ENCODE results near the gene CDH23. TPM values are rescaled to one million over a fixed set of nuclear protein-coding genes. Genes with fewer than 3 reads are reported as not detected.

The CDH23 gene
- total and polyA plus RNA-seq, 10 donors, result 2.0 to 19.9 (median 11.0) TPM

- 54 to 68% (median 59%) methylated on average over 5 of the region's 5 CpGs for WGBS, 5 donors
- Histone ChIP-seq H3K4me3 (no peak overlapping the region), H3K4me1 (peaks cover 35 to 59% (median 52%) of the 10 kb centered on the region in 6 donors), H3K27ac (peak overlapping the region in 6 of 8 donors; percentile 67 to 84 (median 80)), H3K36me3 (no peaks in the 10 kb centered on the region), H3K9me3 (peaks cover 0 to 9% (median 2%) of the 10 kb centered on the region in 8 donors), H3K27me3 (replicated peaks in 1 of 7) (no peaks in the 10 kb centered on the region)
- TF ChIP-seq, protein P1, sequence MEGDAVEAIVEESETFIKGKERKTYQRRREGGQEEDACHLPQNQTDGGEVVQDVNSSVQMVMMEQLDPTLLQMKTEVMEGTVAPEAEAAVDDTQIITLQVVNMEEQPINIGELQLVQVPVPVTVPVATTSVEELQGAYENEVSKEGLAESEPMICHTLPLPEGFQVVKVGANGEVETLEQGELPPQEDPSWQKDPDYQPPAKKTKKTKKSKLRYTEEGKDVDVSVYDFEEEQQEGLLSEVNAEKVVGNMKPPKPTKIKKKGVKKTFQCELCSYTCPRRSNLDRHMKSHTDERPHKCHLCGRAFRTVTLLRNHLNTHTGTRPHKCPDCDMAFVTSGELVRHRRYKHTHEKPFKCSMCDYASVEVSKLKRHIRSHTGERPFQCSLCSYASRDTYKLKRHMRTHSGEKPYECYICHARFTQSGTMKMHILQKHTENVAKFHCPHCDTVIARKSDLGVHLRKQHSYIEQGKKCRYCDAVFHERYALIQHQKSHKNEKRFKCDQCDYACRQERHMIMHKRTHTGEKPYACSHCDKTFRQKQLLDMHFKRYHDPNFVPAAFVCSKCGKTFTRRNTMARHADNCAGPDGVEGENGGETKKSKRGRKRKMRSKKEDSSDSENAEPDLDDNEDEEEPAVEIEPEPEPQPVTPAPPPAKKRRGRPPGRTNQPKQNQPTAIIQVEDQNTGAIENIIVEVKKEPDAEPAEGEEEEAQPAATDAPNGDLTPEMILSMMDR (IDR thresholded peaks at IDR 0.05 in 8 of 11, conservative IDR thresholded peaks at IDR 0.05 in 3 of 11), result no peak
- TF ChIP-seq POLR2AphosphoS5 (IDR thresholded peaks at IDR 0.05) (no peak), POLR2A (IDR thresholded peaks at IDR 0.05) (no peak)
- no peak for DNase-seq
- intact Hi-C loops (cut with DNase I; ENCODE audit: low total_unique reads), result loop anchor here (10.0 kb wide), 1 partner anchor 379 kb away; the partner anchor contains the start of gene SLC29A3
Measured at GRCh38 chr10:71693377-71693776, 296.7 kb downstream of the CDH23 start.

DNA sequence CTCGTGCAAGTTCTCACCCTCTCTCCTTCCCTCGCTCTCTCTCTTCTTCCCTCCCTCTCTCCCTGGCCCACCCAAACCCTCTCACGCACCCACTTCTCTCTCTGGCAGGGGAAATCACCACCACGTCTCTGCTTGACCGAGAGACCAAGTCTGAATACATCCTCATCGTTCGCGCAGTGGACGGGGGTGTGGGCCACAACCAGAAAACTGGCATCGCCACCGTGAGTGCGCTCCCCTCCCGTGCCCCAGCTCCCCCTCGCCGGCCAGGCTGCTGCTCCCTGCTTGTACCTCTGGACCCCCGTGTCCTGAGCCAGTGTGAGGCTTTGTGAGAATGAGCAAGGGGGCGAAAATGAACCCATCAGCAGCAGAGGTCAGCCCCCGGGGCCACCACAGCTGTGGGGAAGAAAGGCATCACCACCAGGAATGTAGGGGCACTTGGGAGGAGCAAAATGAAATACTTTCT lies 297.4 kb downstream of the CDH23 start:
- H3K27ac ChIP-seq, result peak overlapping the region; percentile 9 to 84 (median 80)
- intact Hi-C loops (cut with DNase I; ENCODE audit: low total_unique reads), result loop anchor here (10.0 kb wide), 1 partner anchor 379 kb away; the partner anchor contains the start of gene SLC29A3
- peaks cover 0 to 8% (median 2%) of the 10 kb centered on the region in 8 donors for H3K9me3 ChIP-seq
- H3K36me3 ChIP-seq, result no peaks in the 10 kb centered on the region
- 59 to 68% (median 65%) methylated on average over 18 of the region's 18 CpGs for WGBS, 5 donors
- no peak for DNase-seq
- TF ChIP-seq POLR2A (IDR thresholded peaks at IDR 0.05), result no peak
- TF ChIP-seq, protein P1 (IDR thresholded peaks at IDR 0.05 in 8 of 11, conservative IDR thresholded peaks at IDR 0.05 in 3 of 11), result no peak
- no peaks in the 10 kb centered on the region for H3K27me3 ChIP-seq (replicated peaks in 1 of 7)
- H3K4me3 ChIP-seq, result peak overlapping the region in 1 of 8 donors; percentile 47
- H3K4me1 ChIP-seq, result peaks cover 35 to 66% (median 53%) of the 10 kb centered on the region in 6 donors

DNA sequence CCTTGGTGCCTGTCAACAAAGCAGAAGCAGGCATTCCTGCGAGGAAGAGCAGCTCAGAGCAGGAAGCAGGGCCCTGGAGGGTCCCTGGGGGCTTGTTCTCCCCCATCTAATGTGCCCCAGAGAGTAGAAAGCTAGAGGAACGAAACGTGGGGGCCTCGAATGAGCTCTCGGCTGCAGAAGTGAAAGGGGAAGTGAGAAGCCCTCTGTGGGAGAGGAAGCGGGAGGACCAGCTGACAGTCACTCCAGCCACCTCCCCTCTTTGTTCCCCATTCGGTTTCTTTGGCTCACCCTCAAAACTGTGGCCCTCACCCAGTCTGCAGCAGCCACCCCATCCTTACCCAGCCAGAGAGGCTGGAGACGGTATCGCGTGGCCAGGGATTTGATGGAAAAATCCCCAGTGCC lies 297.8 kb downstream of the CDH23 start:
- 14 to 25% (median 15%) methylated on average over 10 of the region's 10 CpGs for WGBS, 5 donors
- peaks cover 0 to 8% (median 2%) of the 10 kb centered on the region in 8 donors for H3K9me3 ChIP-seq
- intact Hi-C loops (cut with DNase I; ENCODE audit: low total_unique reads), result loop anchor here (10.0 kb wide), 1 partner anchor 380 kb away; the partner anchor contains the start of gene SLC29A3
- peak; percentile 92 for DNase-seq
- peak overlapping the region in 1 of 8 donors; percentile 47 for H3K4me3 ChIP-seq
- peaks cover 35 to 71% (median 53%) of the 10 kb centered on the region in 6 donors for H3K4me1 ChIP-seq
- peak overlapping the region; percentile 9 to 84 (median 80) for H3K27ac ChIP-seq
- TF ChIP-seq POLR2AphosphoS5 (IDR thresholded peaks at IDR 0.05) (peak; percentile 48 to 83 (median 73)), POLR2A (IDR thresholded peaks at IDR 0.05) (no peak)
- TF ChIP-seq, protein P1 (IDR thresholded peaks at IDR 0.05 in 8 of 11, conservative IDR thresholded peaks at IDR 0.05 in 3 of 11), result peak in 1 of 11 experiments; percentile 32
- H3K36me3 ChIP-seq, result no peaks in the 10 kb centered on the region
- H3K27me3 ChIP-seq (replicated peaks in 1 of 7), result no peaks in the 10 kb centered on the region
